ENCODE results near the gene CELSR1.

- TF ChIP-seq CTCF (conservative IDR thresholded peaks at IDR 0.05; ENCODE audit: low read depth, low read length) (no peak), EZH2 (IDR thresholded peaks at IDR 0.05; ENCODE audit: low read length, unreplicated experiment) (no peak), EZH2phosphoT487 (IDR thresholded peaks at IDR 0.05; ENCODE audit: borderline replicate concordance, low read length) (no peak)
Observed at GRCh38 chr22:46553189-46553588, 15.8 kb upstream of the CELSR1 start.

All from PC-3 (cell line).